Measurements from ENCODE around the gene CLDN7. TPM values are rescaled to one million over a fixed set of nuclear protein-coding genes. Genes with fewer than 3 reads are reported as not detected.

Gene CLDN7
- total RNA-seq, 1 experiment from 2014 or later = 177 TPM

GRCh38 chr17:7304179-7304578 is 41.9 kb upstream of the CLDN7 start:
- Histone ChIP-seq H2BK20ac (ENCODE audit: low read depth, low read length, poor library complexity, severe bottlenecking) (no peak overlapping the region), H3K4me2 (ENCODE audit: insufficient read depth, insufficient read length, low read length) (no peak overlapping the region), H2BK15ac (ENCODE audit: low read depth, low read length) (no peak overlapping the region), H3K27me3 (ENCODE audit: insufficient read depth, low read length) (no peaks in the 10 kb centered on the region), H3K23me2 (ENCODE audit: insufficient read length, low read depth, low read length, poor library complexity, severe bottlenecking) (peaks cover 9% of the 10 kb centered on the region), H3K4ac (ENCODE audit: low read depth, low read length) (no peak overlapping the region), H3K9me3 (ENCODE audit: control insufficient read depth, low read depth, low read length) (no peaks in the 10 kb centered on the region), H2BK120ac (ENCODE audit: low read depth, low read length, poor library complexity, severe bottlenecking) (no peak overlapping the region), H3K79me2 (ENCODE audit: insufficient read depth, low read length) (peaks cover 11% of the 10 kb centered on the region), H2BK12ac (ENCODE audit: insufficient read length, low read depth, low read length) (no peak overlapping the region), H3K23ac (ENCODE audit: insufficient read length, low read depth, low read length) (no peak overlapping the region), H3K27ac (ENCODE audit: insufficient read length, low read depth, low read length) (no peak overlapping the region), H3K14ac (ENCODE audit: insufficient read depth, low read length) (no peak overlapping the region), H2BK5ac (ENCODE audit: insufficient read length, low read length) (no peak overlapping the region), H3K79me1 (ENCODE audit: insufficient read depth, low read depth, low read length, poor library complexity, severe bottlenecking) (no peaks in the 10 kb centered on the region), H3K9ac (ENCODE audit: extremely low read depth, insufficient read length, low read length) (no peak overlapping the region), H3K18ac (ENCODE audit: insufficient read length, low read depth, low read length) (no peak overlapping the region), H4K20me1 (ENCODE audit: control insufficient read depth, insufficient read depth, insufficient read length) (no peaks in the 10 kb centered on the region), H3T11ph (ENCODE audit: low read length) (no peak overlapping the region), H4K8ac (replicated peaks; ENCODE audit: insufficient read length, low read depth, low read length) (no peak overlapping the region), H2AK5ac (ENCODE audit: insufficient read length, low read length) (no peak overlapping the region), H3K4me1 (ENCODE audit: insufficient read depth, low read length) (peaks cover 2% of the 10 kb centered on the region; the same call in 1 of the 2 replicates), H4K91ac (ENCODE audit: insufficient read length, low read depth, low read length) (no peak overlapping the region), H4K5ac (ENCODE audit: insufficient read length, low read depth, low read length) (no peak overlapping the region), H3K56ac (ENCODE audit: insufficient read length, low read depth, low read length) (no peak overlapping the region), H2AFZ (ENCODE audit: low read length) (no peak overlapping the region)
- peaks cover 2 to 10% (median 7%) of the 10 kb centered on the region in 3 experiments; a peak in 6 of 7 replicates for H3K36me3 Mint-ChIP-seq (ENCODE audit: insufficient read depth in 1 of 3, low read depth in 3 of 3)
- no peak for TF ChIP-seq CTCF (conservative IDR thresholded peaks at IDR 0.05)
- peaks cover 8% of the 10 kb centered on the region in 2 experiments for H3K4me1 Mint-ChIP-seq
- H3K4me3 Mint-ChIP-seq = no peak overlapping the region
- H3K27me3 Mint-ChIP-seq (ENCODE audit: low read depth) = peaks cover 12% of the 10 kb centered on the region
- peaks cover 0 to 6% of the 10 kb centered on the region in 2 experiments; a peak in 1 of 5 replicates for H3K9me3 Mint-ChIP-seq
- WGBS (ENCODE audit: extremely low coverage, insufficient read length, low lambda C conversion rate) = no CpG with 5 or more reads among the region's 7 CpGs
- no peak overlapping the region for H3K27ac Mint-ChIP-seq
- DNase-seq = no peak

All from H9 (cell line).